HTERT RPE-1 (cell line): ENCODE measurements around the gene NTRK1.

Experiments used
- in situ Hi-C: fragments of 300-500 bp; cut with MboI; formaldehyde crosslinking; loops from 4 replicates; pipeline ENCODE4 v1.14.3; 2020; ENCODE audit warnings: low sequenced_read_pairs

NTRK1 gene

GRCh38 chr1:156877433-156878170, 16.9 kb downstream of the NTRK1 start:
- in situ Hi-C loops, result no loop called here

- in situ Hi-C loops, result no loop called here
These were observed 19.2 kb downstream of the NTRK1 start for GRCh38 chr1:156879876-156880275.

- in situ Hi-C loops, result no loop called here
These were observed 19.8 kb downstream of the NTRK1 start for GRCh38 chr1:156880473-156880872.

GRCh38 chr1:156881101-156881500, 20.4 kb downstream of the NTRK1 start:
- in situ Hi-C loops, result no loop called here

DNA sequence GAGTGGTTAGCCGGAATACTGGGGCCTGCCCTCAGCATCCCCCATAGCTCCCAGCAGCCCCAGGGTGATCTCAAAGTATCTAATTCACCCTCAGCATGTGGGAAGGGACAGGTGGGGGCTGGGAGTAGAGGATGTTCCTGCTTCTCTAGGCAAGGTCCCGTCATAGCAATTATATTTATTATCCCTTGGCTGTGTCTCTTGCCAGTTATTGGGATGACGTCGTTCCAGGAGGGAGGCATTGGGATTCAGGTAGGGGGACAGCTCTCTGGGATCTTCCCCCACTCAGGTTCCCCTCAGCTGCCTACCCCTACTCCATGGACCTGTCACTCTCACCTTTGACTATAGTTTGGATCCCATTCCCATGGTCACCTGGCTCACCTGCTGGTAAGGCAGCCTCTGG, 21.0 kb downstream of the NTRK1 start:
- in situ Hi-C loops, result no loop called here

DNA sequence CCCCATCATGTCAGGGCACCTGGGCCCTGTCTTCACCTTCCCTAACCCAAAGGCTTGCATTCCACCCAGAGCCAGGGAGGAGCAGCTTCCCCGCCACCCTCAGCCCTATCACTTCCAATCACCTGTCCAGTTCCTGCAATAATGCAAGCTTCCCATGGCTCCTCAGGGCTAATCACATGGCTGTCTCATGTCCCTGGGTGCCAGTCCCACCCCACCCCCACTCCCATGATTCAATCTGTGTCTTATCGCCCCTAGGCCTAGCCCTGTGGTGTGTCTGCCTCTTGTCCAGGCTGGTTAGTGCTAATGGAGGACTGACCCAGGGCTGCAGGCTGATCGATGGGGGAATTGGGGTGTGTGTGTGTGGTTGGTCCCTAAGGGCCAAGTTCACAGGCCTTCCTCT, 21.9 kb downstream of the NTRK1 start:
- in situ Hi-C loops, result no loop called here

- in situ Hi-C loops, result no loop called here
These were observed 23.3 kb downstream of the NTRK1 start for GRCh38 chr1:156883919-156884318.

DNA sequence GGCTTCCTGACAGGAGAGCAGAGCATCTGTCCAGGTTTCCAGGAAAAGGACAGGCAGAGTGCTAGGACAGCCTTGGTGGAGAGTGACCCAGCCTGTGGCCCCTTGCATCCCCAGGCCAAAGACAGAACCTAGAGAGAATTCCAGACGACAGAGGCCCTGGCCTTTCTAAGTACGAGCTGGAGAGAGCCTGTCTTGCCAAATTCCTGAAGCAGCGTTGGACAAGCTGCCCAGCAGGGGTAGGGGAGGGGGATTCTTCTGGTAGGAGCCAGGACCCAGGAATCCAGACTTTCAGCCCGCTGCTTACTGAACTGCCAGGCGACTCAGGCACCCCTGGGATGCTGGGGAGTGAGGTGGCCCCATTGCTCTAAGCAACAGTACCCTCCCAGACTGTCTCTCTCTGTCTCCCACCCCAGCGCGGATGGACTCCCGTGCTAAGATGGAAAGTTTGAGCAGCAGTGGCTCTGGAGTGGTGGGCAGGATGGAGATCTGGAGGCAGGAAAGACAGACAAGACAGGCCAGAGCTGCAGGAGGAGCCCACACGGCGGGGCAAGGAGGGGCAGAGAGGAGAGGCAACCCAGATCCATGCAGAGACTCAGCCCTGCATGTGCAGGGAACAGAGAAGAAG, 24.0 kb downstream of the NTRK1 start:
- in situ Hi-C loops, result no loop called here

DNA sequence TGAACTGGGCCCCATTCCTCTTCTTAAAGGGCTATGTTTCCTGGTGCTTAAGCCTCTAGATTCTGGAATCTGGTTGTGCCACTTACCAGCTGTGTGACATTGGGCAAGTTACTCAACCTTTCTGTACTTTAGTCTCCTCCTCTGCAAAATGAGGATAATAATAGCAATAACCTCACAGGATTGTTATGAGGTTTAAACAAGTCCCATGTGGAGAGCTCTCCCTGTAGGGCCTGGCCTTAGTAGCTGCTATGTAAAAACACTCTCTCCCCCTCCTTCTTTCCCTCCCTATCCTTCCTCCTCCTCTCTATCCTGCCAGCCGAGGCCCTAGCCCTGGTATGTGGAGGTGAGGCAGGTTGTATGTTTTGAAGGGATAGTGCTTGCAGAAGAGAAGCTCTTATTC, 24.6 kb downstream of the NTRK1 start:
- in situ Hi-C loops, result no loop called here

DNA sequence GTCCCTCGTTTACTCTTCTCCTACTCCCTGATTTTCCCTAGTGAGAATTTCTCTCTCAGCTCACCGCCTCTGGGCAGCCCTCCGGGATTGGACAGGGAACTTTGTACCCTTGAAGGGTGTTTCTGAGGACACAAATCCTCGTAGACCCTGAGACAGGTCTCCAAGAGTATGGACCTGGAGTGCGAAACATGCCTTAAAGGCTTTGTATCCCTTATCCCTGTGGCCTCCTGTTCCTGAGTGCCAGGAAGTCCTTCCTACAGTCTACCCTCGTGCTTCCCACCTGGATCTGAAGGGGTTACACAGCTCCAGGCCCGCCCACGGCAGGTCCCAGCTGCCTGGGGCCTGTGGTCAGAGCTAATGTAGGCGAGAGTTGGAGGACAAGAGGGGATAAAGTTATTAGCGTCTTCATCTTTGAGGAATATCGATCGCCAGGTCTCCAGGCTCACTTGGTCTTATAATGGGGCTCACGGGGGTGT, 25.3 kb downstream of the NTRK1 start:
- in situ Hi-C loops, result no loop called here

- in situ Hi-C loops, result no loop called here
These were observed 26.1 kb downstream of the NTRK1 start for GRCh38 chr1:156886583-156887281.

GRCh38 chr1:156887317-156887716, 26.7 kb downstream of the NTRK1 start:
- in situ Hi-C loops, result no loop called here

GRCh38 chr1:156887734-156888133, 27.1 kb downstream of the NTRK1 start:
- in situ Hi-C loops, result no loop called here

DNA sequence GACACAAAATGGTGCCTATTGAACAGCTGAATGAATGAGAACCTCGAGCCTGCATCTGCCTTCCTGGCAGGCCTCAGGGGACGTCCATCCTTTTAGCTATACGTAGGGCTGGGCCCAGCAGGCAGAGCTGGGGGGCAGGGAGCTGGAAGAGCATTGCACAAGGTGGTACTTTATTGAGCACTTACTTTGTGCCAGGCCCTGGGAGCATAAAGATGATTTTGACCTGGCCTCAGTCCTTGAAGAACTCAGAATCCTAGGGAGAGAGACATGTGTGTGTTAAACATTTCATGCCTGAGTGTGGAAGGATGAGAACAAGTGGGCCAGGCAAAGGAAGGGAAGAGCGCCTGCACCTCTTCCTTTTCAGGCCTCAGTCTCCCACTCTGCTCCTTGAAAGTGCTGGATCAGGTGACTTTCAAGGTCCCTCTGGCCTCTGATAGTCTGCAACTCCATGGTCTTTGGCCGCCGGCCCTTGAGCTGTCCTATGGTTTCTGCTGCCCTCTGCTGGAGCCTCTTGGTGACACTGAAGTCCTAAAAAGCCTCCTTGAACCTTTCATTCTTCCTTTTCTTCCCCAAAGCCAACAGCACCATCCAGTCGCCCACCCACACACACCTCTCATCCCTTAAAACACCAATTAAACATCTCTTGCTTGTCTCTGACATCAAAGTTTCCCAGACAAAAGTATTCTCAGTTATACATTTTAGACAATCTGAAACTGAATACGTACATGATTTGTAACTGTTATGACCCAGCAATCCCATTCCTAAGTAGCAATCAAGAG, 29.3 kb downstream of the NTRK1 start:
- in situ Hi-C loops, result no loop called here

- in situ Hi-C loops, result no loop called here
These were observed 31.8 kb downstream of the NTRK1 start for GRCh38 chr1:156892190-156893047.

- in situ Hi-C loops, result no loop called here
These were observed 32.6 kb downstream of the NTRK1 start, which contains the start of gene PEAR1 for GRCh38 chr1:156893048-156893953. PEAR1 (plus strand) TSS chr1:156893718; CDS start chr1:156903927, 10,209 bp downstream.

DNA sequence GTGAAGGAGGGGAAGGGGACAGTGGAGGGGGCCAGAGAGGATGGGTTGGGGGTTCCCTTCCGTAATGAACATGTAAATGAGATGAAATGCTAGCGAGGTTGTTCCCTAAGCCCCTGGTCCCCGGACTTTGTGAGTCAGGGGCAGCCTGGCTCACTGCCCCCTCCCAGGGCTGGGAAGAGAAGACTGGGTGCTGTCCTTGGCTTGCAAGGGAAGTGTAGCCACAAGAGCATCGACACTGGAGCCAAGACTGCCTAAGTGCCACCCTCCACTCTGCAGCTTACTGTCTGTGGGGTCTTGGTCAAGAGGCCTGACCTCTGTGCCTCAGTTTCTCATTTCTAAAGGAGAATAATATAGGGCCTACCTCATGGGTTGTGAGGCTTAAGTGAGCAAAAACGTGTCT, 33.3 kb downstream of the NTRK1 start:
- in situ Hi-C loops, result no loop called here

GRCh38 chr1:156894711-156895454, 34.2 kb downstream of the NTRK1 start:
- in situ Hi-C loops, result no loop called here
